Measurements from ENCODE around the gene MAP3K3. TPM values are rescaled to one million over a fixed set of nuclear protein-coding genes. Genes with fewer than 3 reads are reported as not detected.

The MAP3K3 gene
- total and polyA plus RNA-seq, 12 donors, result 21.1 to 79.3 (median 47.1) TPM

DNA sequence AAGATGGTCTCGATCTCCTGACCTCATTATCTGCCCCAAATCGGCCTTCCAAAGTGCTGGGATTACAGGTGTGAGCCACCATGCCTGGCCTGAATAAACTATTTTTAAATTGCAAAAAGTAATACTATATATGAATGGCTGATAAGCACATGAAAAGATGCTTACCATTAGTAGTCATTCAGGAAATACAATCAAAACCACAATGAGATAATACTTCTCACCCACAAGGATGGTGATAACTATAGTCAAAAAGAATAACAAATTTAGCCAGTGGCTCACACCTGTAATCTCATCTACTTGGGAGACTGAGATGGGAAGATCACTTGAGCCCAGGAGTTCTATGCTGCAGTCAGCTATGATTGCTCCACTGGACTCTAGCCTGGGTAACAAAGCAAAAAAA lies 23.9 kb upstream of the MAP3K3 start:
- Histone ChIP-seq H3K4me1 (peaks cover 0 to 29% (median 16%) of the 10 kb centered on the region in 9 donors), H3K9me3 (no peaks in the 10 kb centered on the region), H3K27ac (no peak overlapping the region), H3K4me3 (no peak overlapping the region), H3K27me3 (no peaks in the 10 kb centered on the region), H3K36me3 (peaks cover 0 to 26% (median 0%) of the 10 kb centered on the region in 9 donors)
- ATAC-seq (no peak), DNase-seq (no peak)
- TF ChIP-seq, protein P1, sequence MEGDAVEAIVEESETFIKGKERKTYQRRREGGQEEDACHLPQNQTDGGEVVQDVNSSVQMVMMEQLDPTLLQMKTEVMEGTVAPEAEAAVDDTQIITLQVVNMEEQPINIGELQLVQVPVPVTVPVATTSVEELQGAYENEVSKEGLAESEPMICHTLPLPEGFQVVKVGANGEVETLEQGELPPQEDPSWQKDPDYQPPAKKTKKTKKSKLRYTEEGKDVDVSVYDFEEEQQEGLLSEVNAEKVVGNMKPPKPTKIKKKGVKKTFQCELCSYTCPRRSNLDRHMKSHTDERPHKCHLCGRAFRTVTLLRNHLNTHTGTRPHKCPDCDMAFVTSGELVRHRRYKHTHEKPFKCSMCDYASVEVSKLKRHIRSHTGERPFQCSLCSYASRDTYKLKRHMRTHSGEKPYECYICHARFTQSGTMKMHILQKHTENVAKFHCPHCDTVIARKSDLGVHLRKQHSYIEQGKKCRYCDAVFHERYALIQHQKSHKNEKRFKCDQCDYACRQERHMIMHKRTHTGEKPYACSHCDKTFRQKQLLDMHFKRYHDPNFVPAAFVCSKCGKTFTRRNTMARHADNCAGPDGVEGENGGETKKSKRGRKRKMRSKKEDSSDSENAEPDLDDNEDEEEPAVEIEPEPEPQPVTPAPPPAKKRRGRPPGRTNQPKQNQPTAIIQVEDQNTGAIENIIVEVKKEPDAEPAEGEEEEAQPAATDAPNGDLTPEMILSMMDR (IDR thresholded peaks at IDR 0.05), result no peak
- WGBS, 2 donors, result 84 to 92% methylated on average over 2 of the region's 2 CpGs
- intact Hi-C loops (cut with DNase I), result no loop called here

GRCh38 chr17:63600569-63601438 lies 21.4 kb upstream of the MAP3K3 start, which contains the start of gene TACO1:
TSS of gene TACO1 (plus strand) at chr17:63600895. CDS start at chr17:63601084, 189 bp downstream.
- Histone ChIP-seq H3K36me3 (peaks cover 0 to 34% (median 15%) of the 10 kb centered on the region in 9 donors), H3K4me1 (peaks cover 0 to 29% (median 16%) of the 10 kb centered on the region in 9 donors), H3K27me3 (no peaks in the 10 kb centered on the region), H3K4me3 (peak within 1 kb of the TSS; percentile 73 to 100 (median 96)), H3K9me3 (no peaks in the 10 kb centered on the region), H3K27ac (peak within 1 kb of the TSS; percentile 68 to 98 (median 94))
- WGBS, 2 donors, result 1% methylated on average over 60 to 61 of the region's 61 CpGs
- intact Hi-C loops (cut with DNase I), result loop anchor here in 1 of 10 donors (10.0 kb wide), 1 partner anchor 46 kb away; the partner anchor contains the start of gene DCAF7
- ATAC-seq (peak; percentile 94 to 98 (median 97)), DNase-seq (peak; percentile 84 to 85)
- TF ChIP-seq, protein P1 (IDR thresholded peaks at IDR 0.05), result no peak

- peak in 1 of 8 donors; percentile 4 for ATAC-seq
- 48 to 50% methylated on average over 9 of the region's 9 CpGs for WGBS, 2 donors
- intact Hi-C loops (cut with DNase I), result loop anchor here in 1 of 10 donors (10.0 kb wide), 1 partner anchor 47 kb away; the partner anchor contains the start of gene DCAF7
Measured at GRCh38 chr17:63601439-63602371, 20.5 kb upstream of the MAP3K3 start.

More at GRCh38 chr17:63601439-63602371, 20.5 kb upstream of the MAP3K3 start:
- Histone ChIP-seq H3K4me3 (peak overlapping the region; percentile 73 to 100 (median 96)), H3K27ac (peak overlapping the region in 9 of 10 donors; percentile 86 to 98 (median 94)), H3K36me3 (peaks cover 0 to 39% (median 24%) of the 10 kb centered on the region in 9 donors), H3K27me3 (no peaks in the 10 kb centered on the region), H3K9me3 (no peaks in the 10 kb centered on the region), H3K4me1 (peaks cover 0 to 29% (median 16%) of the 10 kb centered on the region in 9 donors)
- TF ChIP-seq, protein P1 (IDR thresholded peaks at IDR 0.05), result no peak
- no peak for DNase-seq

Data from heart right ventricle (tissue), 16 donors.